SK-N-SH (cell line): ENCODE data around the gene EBF3. TPM values are rescaled to one million over a fixed set of nuclear protein-coding genes. Genes with fewer than 3 reads are reported as not detected.

Experiments
- CTCF ChIA-PET: fragments of 300-600, 350-600 bp; formaldehyde crosslinking; extraction: SDS; loops from one replicate; lab custom pipeline; 2021; lab: Yijun Ruan, JAX
- POLR2A ChIA-PET: fragments of 350-600 bp; sonication (Branson Sonifier 250); formaldehyde crosslinking; extraction: SDS; loops from one replicate; lab custom pipeline; 2020; ENCODE audit warnings: antibody characterized with exemption, inconsistent platforms; lab: Yijun Ruan, JAX
- DNase-seq: peaks from one replicate; pipeline ENCODE4 v3.0.0; 2012
- H2AFZ ChIP-seq: fragments of 200-600 bp; sonication (generic); 2 replicates; pipeline ENCODE4 v1.8.1; 2016; ENCODE audit warnings: antibody characterized with exemption, mild to moderate bottlenecking, low read depth
- H3F3A ChIP-seq: fragments of 200-600 bp; sonication (generic); replicated peaks from 2 replicates; pipeline ENCODE3; 2016; ENCODE audit warnings: antibody characterized with exemption, mild to moderate bottlenecking; ENCODE audit not compliant: insufficient read depth
- H3K27ac ChIP-seq, 2 experiments: fragments of 200-500 bp in 1 of 2; fragments of 200-600 bp in 1 of 2; sonication (Bioruptor generic) in 1 of 2; sonication (generic), shearing (Covaris generic) in 1 of 2; 2 replicates each; pipeline versions ENCODE4 v1.5.1 to v1.6.1; 2014 to 2016; ENCODE audit warnings: low read depth in 2 of 2, inconsistent platforms in 1 of 2, low read length in 1 of 2, mild to moderate bottlenecking in 1 of 2, mixed read lengths in 1 of 2
- H3K27me3 ChIP-seq: fragments of 200-600 bp; sonication (generic), shearing (Covaris generic); 2 replicates; pipeline ENCODE4 v1.6.1; 2016; ENCODE audit warnings: mixed run types; ENCODE audit not compliant: insufficient read depth
- H3K36me3 ChIP-seq, 2 experiments: fragments of 200-500 bp in 1 of 2; fragments of 200-600 bp in 1 of 2; sonication (Bioruptor generic) in 1 of 2; sonication (generic) in 1 of 2; replicated peaks in 1 of 2; 2 replicates each; pipeline versions ENCODE3 to v1.5.1; 2014 to 2016; ENCODE audit warnings: low read length in 1 of 2, mild to moderate bottlenecking in 1 of 2; ENCODE audit not compliant: insufficient read depth in 2 of 2, control insufficient read depth in 1 of 2
- H3K4me1 ChIP-seq, 2 experiments: fragments of 200-500 bp in 1 of 2; fragments of 200-600 bp in 1 of 2; sonication (Bioruptor generic) in 1 of 2; sonication (generic), shearing (Covaris generic) in 1 of 2; 2 replicates each; pipeline versions ENCODE4 v1.5.1 to v1.6.1; 2014 to 2016; ENCODE audit warnings: low read depth in 1 of 2, low read length in 1 of 2, mixed run types in 1 of 2; ENCODE audit not compliant: insufficient read depth in 2 of 2, control insufficient read depth in 1 of 2
- H3K4me2 ChIP-seq: fragments of 200-600 bp; sonication (generic), shearing (Covaris generic); 2 replicates; pipeline ENCODE4 v1.6.1; 2017; ENCODE audit warnings: mixed run types
- H3K4me3 ChIP-seq, 2 experiments: fragments of 200-500 bp in 1 of 2; fragments of 200-600 bp in 1 of 2; sonication (Bioruptor generic) in 1 of 2; sonication (generic), shearing (Covaris generic) in 1 of 2; 2 replicates each; pipeline versions ENCODE4 v1.5.1 to v1.8.1; 2014 to 2016; ENCODE audit warnings: low read depth in 2 of 2, inconsistent platforms in 1 of 2, low read length in 1 of 2, mild to moderate bottlenecking in 1 of 2, mixed read lengths in 1 of 2, moderate library complexity in 1 of 2
- H3K79me2 ChIP-seq: fragments of 200-600 bp; sonication (generic); 2 replicates; pipeline ENCODE4 v1.8.1; 2017; ENCODE audit warnings: mild to moderate bottlenecking; ENCODE audit not compliant: insufficient read depth
- H3K9ac ChIP-seq: fragments of 200-600 bp; sonication (generic); 2 replicates; pipeline ENCODE4 v1.6.1; 2017; ENCODE audit warnings: mixed run types
- H3K9me2 ChIP-seq: fragments of 200-600 bp; sonication (generic); 2 replicates; pipeline ENCODE4 v1.6.1; 2017; ENCODE audit warnings: mixed run types
- H3K9me3 ChIP-seq: fragments of 200-600 bp; sonication (generic); 2 replicates; pipeline ENCODE4 v1.6.1; 2017; ENCODE audit warnings: mixed run types, mild to moderate bottlenecking, moderate library complexity
- H4K20me1 ChIP-seq: fragments of 200-600 bp; sonication (generic); 2 replicates; pipeline ENCODE4 v1.6.1; 2017; ENCODE audit warnings: mild to moderate bottlenecking, mixed run types; ENCODE audit not compliant: insufficient read depth
- CHD2 ChIP-seq: fragments of 150-350 bp; IDR thresholded peaks from 2 replicates; pipeline ENCODE4 v1.6.1; 2018; ENCODE audit warnings: low read length; ENCODE audit not compliant: partially characterized antibody
- EP300 ChIP-seq, 2 experiments: IDR thresholded peaks; 2 replicates each; pipeline versions ENCODE4 v1.4.0 to v1.6.1; 2012; ENCODE audit warnings: borderline replicate concordance in 1 of 2, low read depth in 1 of 2, low read length in 1 of 2
- EZH2phosphoT487 ChIP-seq: fragments of 200-600 bp; sonication (generic); IDR thresholded peaks from 2 replicates; pipeline ENCODE4 v1.6.1; 2017; ENCODE audit warnings: low read depth, mixed run types, mild to moderate bottlenecking, antibody characterized with exemption, moderate library complexity, borderline replicate concordance
- FOXJ3 ChIP-seq: sonication (generic); formaldehyde crosslinking; IDR thresholded peaks from 2 replicates; pipeline ENCODE4 v1.5.1; 2020; ENCODE audit warnings: mild to moderate bottlenecking, missing genetic modification reagents
- FOXM1 ChIP-seq: IDR thresholded peaks from 2 replicates; pipeline ENCODE4 v1.4.0; 2012; ENCODE audit warnings: low read depth, mild to moderate bottlenecking
- GABPA ChIP-seq: IDR thresholded peaks from 2 replicates; pipeline ENCODE4 v1.4.0; 2012; ENCODE audit warnings: low read depth, mild to moderate bottlenecking
- GATA2 ChIP-seq: sonication (generic); formaldehyde crosslinking; IDR thresholded peaks from 2 replicates; pipeline ENCODE4 v1.5.0; 2020; ENCODE audit warnings: mild to moderate bottlenecking, missing genetic modification reagents
- JUND ChIP-seq: IDR thresholded peaks from 2 replicates; pipeline ENCODE4 v1.4.0; 2012
- MXI1 ChIP-seq: IDR thresholded peaks from 2 replicates; pipeline ENCODE4 v1.6.1; 2012; ENCODE audit warnings: mild to moderate bottlenecking, low read depth, low read length, improper control_type of control experiment
- NRF1 ChIP-seq: IDR thresholded peaks from 2 replicates; pipeline ENCODE4 v1.6.1; 2012; ENCODE audit warnings: low read depth, mild to moderate bottlenecking, low read length
- RCOR1 ChIP-seq: fragments of 150-350 bp; IDR thresholded peaks from 2 replicates; pipeline ENCODE4 v1.6.1; 2017; ENCODE audit warnings: antibody characterized with exemption, low read length
- RXRA ChIP-seq: IDR thresholded peaks from 2 replicates; pipeline ENCODE4 v1.4.0; 2012; ENCODE audit warnings: low read depth, mild to moderate bottlenecking, borderline replicate concordance
- SIN3A ChIP-seq: IDR thresholded peaks from 2 replicates; pipeline ENCODE4 v1.6.1; 2012; ENCODE audit warnings: low read depth, mild to moderate bottlenecking, low read length, moderate library complexity, borderline replicate concordance
- TCF12 ChIP-seq: IDR thresholded peaks from 2 replicates; pipeline ENCODE4 v1.4.0; 2012
- USF1 ChIP-seq: IDR thresholded peaks from 2 replicates; pipeline ENCODE4 v1.4.0; 2012; ENCODE audit warnings: low read depth, borderline replicate concordance
- YY1 ChIP-seq: IDR thresholded peaks from 2 replicates; pipeline ENCODE4 v1.4.0; 2012; ENCODE audit warnings: low read depth, mild to moderate bottlenecking
- WGBS: methylation state at CpG from one replicate; pipeline ENCODE4 v1.1.6; 2017; ENCODE audit warnings: low lambda C conversion rate; 5-methylcytosine and 5-hydroxymethylcytosine counted together
- polyA plus RNA-seq, 3 experiments: library from polyadenylated mRNA; depleted of rRNA; stranded (reverse); fragments of >200 nt; gene quantifications; 2 replicates each; pipeline ENCODE4 v1.2.3, GENCODE V29; 2012

EBF3 gene
- polyA plus RNA-seq, 1 of the 3 experiments (the other 2 are of a cell fraction) = not detected

DNA sequence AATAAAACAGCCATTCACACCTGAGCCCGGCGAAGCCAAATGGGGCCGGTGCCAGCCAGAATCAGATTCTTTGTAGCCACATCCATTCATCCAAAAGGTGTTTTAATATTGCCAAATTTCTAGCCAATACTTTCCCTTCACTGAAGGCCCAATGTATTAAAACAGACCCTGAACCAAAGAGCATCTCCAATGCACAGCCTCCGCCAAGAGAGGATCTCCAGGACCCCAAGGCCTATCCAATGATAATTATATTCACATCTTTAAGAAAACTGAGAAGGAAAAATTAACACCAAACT lies 12.2 kb downstream of the EBF3 start:
- H4K20me1 ChIP-seq = no peaks in the 10 kb centered on the region
- peaks cover 0 to 26% of the 10 kb centered on the region in 2 experiments; a peak in 3 of 4 replicates for H3K4me1 ChIP-seq
- no peak overlapping the region for H3K4me3 ChIP-seq
- H3K27ac ChIP-seq = no peak overlapping the region
- no peaks in the 10 kb centered on the region for H3K36me3 ChIP-seq
- POLR2A ChIA-PET = no interaction called here
- H3K27me3 ChIP-seq = peaks cover 3% of the 10 kb centered on the region; the same call in 1 of the 2 replicates
- DNase-seq = no peak
- H3K9ac ChIP-seq = no peak overlapping the region
- no peaks in the 10 kb centered on the region for H3K79me2 ChIP-seq
- CTCF ChIA-PET = interaction anchor here (1.2 to 8.4 kb wide), 5 partner anchors 18 to 98 kb away, joined by 3 to 55 read pairs (median 7); no protein-coding TSS in a partner anchor
- no peak overlapping the region for H2AFZ ChIP-seq
- H3K4me2 ChIP-seq = no peak overlapping the region
- 75% methylated on average over 4 of the region's 4 CpGs for WGBS
- H3F3A ChIP-seq = no peaks in the 10 kb centered on the region
- no peaks in the 10 kb centered on the region for H3K9me2 ChIP-seq
- no peaks in the 10 kb centered on the region for H3K9me3 ChIP-seq
- no peak for TF ChIP-seq GABPA

DNA sequence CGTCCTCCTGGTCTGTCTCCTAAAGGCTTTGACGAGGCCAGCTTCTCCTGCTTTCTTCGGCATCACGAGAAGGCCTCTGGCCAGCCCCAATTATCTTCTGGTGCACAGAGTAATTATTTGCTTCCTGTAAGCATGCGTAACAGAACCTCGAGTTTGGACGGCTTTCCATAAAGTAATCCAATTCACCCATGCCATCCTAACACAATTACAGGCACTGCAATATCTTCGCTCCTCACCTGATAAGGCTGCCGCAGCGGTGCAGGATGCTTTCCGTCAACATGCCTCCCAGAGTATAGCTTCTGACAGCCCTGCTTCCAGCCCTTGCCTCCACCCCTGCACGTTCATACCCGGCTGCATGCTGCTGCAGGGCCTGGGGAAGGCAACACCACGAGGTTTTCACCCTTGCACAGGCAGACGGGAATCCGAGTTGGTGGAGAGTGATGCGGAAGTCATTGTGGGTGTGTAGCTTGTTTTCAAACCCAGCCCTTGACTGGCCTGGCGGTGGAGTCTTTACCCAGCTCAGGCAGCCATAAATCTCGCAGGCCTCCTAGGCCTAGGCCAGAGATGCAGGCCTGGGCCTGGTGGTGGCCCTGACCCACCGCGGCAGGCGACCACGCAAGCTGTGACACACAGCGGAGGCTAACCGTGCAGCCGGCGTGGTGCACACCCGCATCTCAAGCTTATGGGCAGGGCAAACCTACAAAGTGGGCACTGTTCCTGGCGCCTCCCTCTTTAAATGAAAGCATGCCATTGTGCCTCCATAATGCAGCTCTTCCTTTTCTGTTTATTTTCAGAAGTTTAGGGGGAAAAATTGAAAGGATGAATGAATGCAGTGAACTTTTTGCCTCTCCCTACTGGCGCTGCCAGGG lies 12.7 kb downstream of the EBF3 start:
- Histone ChIP-seq H3K79me2 (no peaks in the 10 kb centered on the region), H2AFZ (no peak overlapping the region), H3K27ac (no peak overlapping the region), H3K4me3 (no peak overlapping the region), H3K27me3 (no peaks in the 10 kb centered on the region), H3K9me2 (no peaks in the 10 kb centered on the region), H3F3A (no peaks in the 10 kb centered on the region), H3K36me3 (no peaks in the 10 kb centered on the region), H3K9me3 (no peaks in the 10 kb centered on the region), H3K4me1 (peaks cover 0 to 26% of the 10 kb centered on the region in 2 experiments; a peak in 3 of 4 replicates), H3K9ac (no peak overlapping the region), H3K4me2 (no peak overlapping the region), H4K20me1 (no peaks in the 10 kb centered on the region)
- DNase-seq = peak; percentile 86
- ChIA-PET POLR2A (interaction anchor here (0.6 to 0.9 kb wide), 2 partner anchors 9 to 62 kb away, joined by 3 to 4 read pairs; no protein-coding TSS in a partner anchor), CTCF (interaction anchor here (0.8 to 8.4 kb wide), 5 partner anchors 19 to 98 kb away, joined by 3 to 55 read pairs (median 7); no protein-coding TSS in a partner anchor)
- TF ChIP-seq MXI1 (peak; percentile 84), JUND (no peak), RCOR1 (peak; percentile 95), USF1 (no peak), FOXM1 (no peak), TCF12 (no peak; the same call in 1 of the 2 replicates), RXRA (no peak), FOXJ3 (peak; percentile 91), GATA2 (CRISPR knock-in tag) (peak; percentile 96), EZH2phosphoT487 (no peak), YY1 (no peak), EP300 (IDR thresholded peaks at IDR 0.05; ENCODE audit: borderline replicate concordance in 1 of 2, low read depth in 1 of 2, low read length in 1 of 2) (peak in 1 of 2 experiments; percentile 80; a peak in 2 of 4 replicates), CHD2 (peak; percentile 60), GABPA (no peak), NRF1 (peak; percentile 29; the same call in 1 of the 2 replicates), SIN3A (no peak)
- 36% methylated on average over 22 of the region's 30 CpGs for WGBS
